SK-N-SH treated with all-trans-retinoic acid at 6 μM for 48 hours (cell line): ENCODE results near the gene ABCD3.

ENCODE experiments used
- ATAC-seq: fragments of 200-7000 bp; cut with Tn5 transposase; 3 replicates; pipeline ENCODE4 v1.9.1; 2020; ENCODE audit warnings: mild to moderate bottlenecking, moderate library complexity
- ARNTL ChIP-seq: fragments of 450-650 bp; formaldehyde crosslinking; IDR thresholded peaks from 2 replicates; pipeline ENCODE4 v1.5.0; 2020; ENCODE audit warnings: low read depth, mild to moderate bottlenecking, moderate library complexity, borderline replicate concordance
- CREB5 ChIP-seq: fragments of 250-450 bp; sonication (Bioruptor Pico); IDR thresholded peaks from 2 replicates; pipeline ENCODE4 v1.5.1; 2020; ENCODE audit warnings: low read depth, mild to moderate bottlenecking, moderate library complexity
- CSDC2 ChIP-seq: fragments of 250-450 bp; sonication (Bioruptor Pico); IDR thresholded peaks from 2 replicates; pipeline ENCODE4 v1.5.0; 2020; ENCODE audit warnings: mild to moderate bottlenecking, moderate library complexity
- ESRRG ChIP-seq: fragments of 250-450 bp; sonication (Bioruptor Pico); IDR thresholded peaks from 2 replicates; pipeline ENCODE4 v1.6.1; 2021; ENCODE audit warnings: mild to moderate bottlenecking
- GLIS3 ChIP-seq: fragments of 250-450 bp; sonication (Bioruptor Pico); IDR thresholded peaks from 2 replicates; pipeline ENCODE4 v1.5.0; 2020; ENCODE audit warnings: mild to moderate bottlenecking, moderate library complexity
- ISL1 ChIP-seq: fragments of 250-450 bp; sonication (Bioruptor Pico); IDR thresholded peaks from 2 replicates; pipeline ENCODE4 v2.1.2; 2022; ENCODE audit warnings: mild to moderate bottlenecking, moderate library complexity
- OSR1 ChIP-seq: fragments of 250-450 bp; sonication (Bioruptor Pico); IDR thresholded peaks from 2 replicates; pipeline ENCODE4 v1.8.0; 2022; ENCODE audit warnings: moderate library complexity, mild to moderate bottlenecking, inconsistent platforms
- PATZ1 ChIP-seq: fragments of 250-450 bp; sonication (Bioruptor Pico); IDR thresholded peaks from 2 replicates; pipeline ENCODE4 v1.8.0; 2020; ENCODE audit warnings: mild to moderate bottlenecking, moderate library complexity, borderline replicate concordance
- RARB ChIP-seq: fragments of 250-450 bp; sonication (Bioruptor Pico); IDR thresholded peaks from 2 replicates; pipeline ENCODE4 v1.8.0; 2021; ENCODE audit warnings: mild to moderate bottlenecking, moderate library complexity
- SNAI2 ChIP-seq: fragments of 250-450 bp; sonication (Bioruptor Pico); IDR thresholded peaks from 2 replicates; pipeline ENCODE4 v1.5.0; 2020; ENCODE audit warnings: mild to moderate bottlenecking, moderate library complexity
- TCF4 ChIP-seq: fragments of 250-450 bp; sonication (Bioruptor Pico); IDR thresholded peaks from 2 replicates; pipeline ENCODE4 v1.8.0; 2021; ENCODE audit warnings: mild to moderate bottlenecking, moderate library complexity, borderline replicate concordance
- TOX ChIP-seq: fragments of 250-450 bp; sonication (Bioruptor Pico); IDR thresholded peaks from 2 replicates; pipeline ENCODE4 v1.8.0; 2021; ENCODE audit warnings: mild to moderate bottlenecking, moderate library complexity, borderline replicate concordance
- ZC3H10 ChIP-seq: fragments of 250-450 bp; sonication (Bioruptor Pico); IDR thresholded peaks from 2 replicates; pipeline ENCODE4 v1.5.1; 2021; ENCODE audit warnings: mild to moderate bottlenecking, moderate library complexity
- ZFP3 ChIP-seq: fragments of 250-450 bp; sonication (Bioruptor Pico); IDR thresholded peaks from 2 replicates; pipeline ENCODE4 v1.5.0; 2020; ENCODE audit warnings: mild to moderate bottlenecking, moderate library complexity
- ZFP30 ChIP-seq: fragments of 450-650 bp; formaldehyde crosslinking; IDR thresholded peaks from 2 replicates; pipeline ENCODE4 v1.5.0; 2022; ENCODE audit warnings: mild to moderate bottlenecking, moderate library complexity
- ZNF565 ChIP-seq: fragments of 450-650 bp; formaldehyde crosslinking; conservative IDR thresholded peaks from 2 replicates; pipeline ENCODE4 v1.5.0; 2020; ENCODE audit warnings: low read depth, mild to moderate bottlenecking, moderate library complexity
- ZNF8 ChIP-seq: fragments of 450-650 bp; formaldehyde crosslinking; IDR thresholded peaks from 2 replicates; pipeline ENCODE4 v1.5.0; 2020; ENCODE audit warnings: mild to moderate bottlenecking, moderate library complexity
- TF ChIP-seq, protein P1 (sequence below): fragments of 250-450 bp; sonication (Bioruptor Pico); IDR thresholded peaks from 2 replicates; pipeline ENCODE4 v1.5.1; 2021; ENCODE audit warnings: mild to moderate bottlenecking, moderate library complexity
- TF ChIP-seq, protein P2 (sequence below): fragments of 250-450 bp; sonication (Bioruptor Pico); IDR thresholded peaks from 2 replicates; pipeline ENCODE4 v1.8.0; 2021; ENCODE audit warnings: low read depth, mild to moderate bottlenecking, moderate library complexity, borderline replicate concordance

ABCD3 gene

GRCh38 chr1:94549706-94550105, 131.5 kb downstream of the ABCD3 start:
- TF ChIP-seq ZNF565 = no peak
- TF ChIP-seq, all 23 proteins: peak for 0
- no peak for ATAC-seq

DNA sequence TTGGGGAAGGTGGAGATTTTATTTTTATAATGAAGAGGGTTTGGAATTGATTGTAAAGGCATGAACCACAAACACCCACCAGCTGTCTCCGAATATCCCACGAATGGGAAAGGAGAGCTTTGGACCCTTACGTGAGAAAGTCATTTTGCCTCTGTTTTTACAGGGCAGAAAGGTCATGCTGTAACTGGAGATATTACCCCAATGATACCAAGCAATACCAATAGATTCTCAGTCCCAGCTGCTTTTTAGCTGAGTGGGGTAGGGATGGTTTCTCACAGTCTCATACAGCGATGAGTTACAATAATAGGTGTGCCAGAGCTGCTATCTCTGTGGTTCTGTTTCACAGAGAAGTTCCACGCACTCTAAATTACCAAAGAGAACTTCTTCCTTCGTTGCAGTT, 132.2 kb downstream of the ABCD3 start:
- ATAC-seq = no peak
- TF ChIP-seq ISL1 = no peak
- no peak for TF ChIP-seq ZC3H10 (CRISPR knock-in tag)
- TF ChIP-seq ESRRG = no peak
- TF ChIP-seq TOX (CRISPR knock-in tag) = no peak
- TF ChIP-seq, all 23 proteins: peak for 0

- no peak for ATAC-seq
- no peak for TF ChIP-seq TOX (CRISPR knock-in tag)
Measured at GRCh38 chr1:94550800-94551241, 132.6 kb downstream of the ABCD3 start.

DNA sequence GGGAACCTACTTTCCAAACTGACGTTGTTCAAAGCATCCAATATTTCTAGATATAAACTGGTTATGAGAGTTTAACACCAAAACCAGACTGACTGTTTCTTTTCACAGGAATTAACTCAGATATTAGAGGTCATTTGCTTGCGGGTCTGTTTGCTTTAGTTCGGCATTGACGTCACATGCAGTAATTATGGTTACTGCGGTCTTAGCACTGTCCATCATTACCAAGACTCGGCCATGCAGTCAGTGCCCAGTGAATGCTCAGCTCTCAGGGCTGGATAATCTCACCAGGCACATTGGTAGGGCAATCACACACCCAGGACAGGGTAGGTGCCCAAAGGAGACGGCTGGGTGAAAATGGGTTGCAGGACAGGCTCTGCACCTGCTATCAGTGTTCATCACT, 133.3 kb downstream of the ABCD3 start:
- no peak for ATAC-seq
- no peak for TF ChIP-seq ZNF8 (CRISPR knock-in tag)
- TF ChIP-seq TCF4 (CRISPR knock-in tag) = no peak
- TF ChIP-seq, protein P1, sequence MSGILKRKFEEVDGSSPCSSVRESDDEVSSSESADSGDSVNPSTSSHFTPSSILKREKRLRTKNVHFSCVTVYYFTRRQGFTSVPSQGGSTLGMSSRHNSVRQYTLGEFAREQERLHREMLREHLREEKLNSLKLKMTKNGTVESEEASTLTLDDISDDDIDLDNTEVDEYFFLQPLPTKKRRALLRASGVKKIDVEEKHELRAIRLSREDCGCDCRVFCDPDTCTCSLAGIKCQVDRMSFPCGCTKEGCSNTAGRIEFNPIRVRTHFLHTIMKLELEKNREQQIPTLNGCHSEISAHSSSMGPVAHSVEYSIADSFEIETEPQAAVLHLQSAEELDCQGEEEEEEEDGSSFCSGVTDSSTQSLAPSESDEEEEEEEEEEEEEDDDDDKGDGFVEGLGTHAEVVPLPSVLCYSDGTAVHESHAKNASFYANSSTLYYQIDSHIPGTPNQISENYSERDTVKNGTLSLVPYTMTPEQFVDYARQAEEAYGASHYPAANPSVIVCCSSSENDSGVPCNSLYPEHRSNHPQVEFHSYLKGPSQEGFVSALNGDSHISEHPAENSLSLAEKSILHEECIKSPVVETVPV = no peak
- TF ChIP-seq CSDC2 (CRISPR knock-in tag) = no peak
- no peak for TF ChIP-seq ZFP30
- TF ChIP-seq ZC3H10 (CRISPR knock-in tag) = no peak
- TF ChIP-seq OSR1 (CRISPR knock-in tag) = no peak
- TF ChIP-seq SNAI2 = no peak
- TF ChIP-seq TOX (CRISPR knock-in tag) = no peak
- no peak for TF ChIP-seq CREB5 (CRISPR knock-in tag)
- TF ChIP-seq ZFP3 (CRISPR knock-in tag) = no peak
- TF ChIP-seq GLIS3 (CRISPR knock-in tag) = no peak
- TF ChIP-seq, protein P2, sequence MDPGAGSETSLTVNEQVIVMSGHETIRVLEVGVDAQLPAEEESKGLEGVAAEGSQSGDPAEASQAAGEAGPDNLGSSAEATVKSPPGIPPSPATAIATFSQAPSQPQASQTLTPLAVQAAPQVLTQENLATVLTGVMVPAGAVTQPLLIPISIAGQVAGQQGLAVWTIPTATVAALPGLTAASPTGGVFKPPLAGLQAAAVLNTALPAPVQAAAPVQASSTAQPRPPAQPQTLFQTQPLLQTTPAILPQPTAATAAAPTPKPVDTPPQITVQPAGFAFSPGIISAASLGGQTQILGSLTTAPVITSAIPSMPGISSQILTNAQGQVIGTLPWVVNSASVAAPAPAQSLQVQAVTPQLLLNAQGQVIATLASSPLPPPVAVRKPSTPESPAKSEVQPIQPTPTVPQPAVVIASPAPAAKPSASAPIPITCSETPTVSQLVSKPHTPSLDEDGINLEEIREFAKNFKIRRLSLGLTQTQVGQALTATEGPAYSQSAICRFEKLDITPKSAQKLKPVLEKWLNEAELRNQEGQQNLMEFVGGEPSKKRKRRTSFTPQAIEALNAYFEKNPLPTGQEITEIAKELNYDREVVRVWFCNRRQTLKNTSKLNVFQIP = no peak
- no peak for TF ChIP-seq ZNF565
- TF ChIP-seq ARNTL (CRISPR knock-in tag) = no peak
- no peak for TF ChIP-seq RARB (CRISPR knock-in tag)

- TF ChIP-seq RARB (CRISPR knock-in tag) = no peak
- TF ChIP-seq OSR1 (CRISPR knock-in tag) = no peak
- TF ChIP-seq PATZ1 (CRISPR knock-in tag) = no peak
- TF ChIP-seq, protein P2 = no peak
- TF ChIP-seq ARNTL (CRISPR knock-in tag) = no peak
- TF ChIP-seq GLIS3 (CRISPR knock-in tag) = no peak
- ATAC-seq = no peak
Measured at GRCh38 chr1:94552071-94552586, 133.9 kb downstream of the ABCD3 start.
